HuH-7 (cell line): Measurements from ENCODE around the gene ST3GAL3.

Experiments
- DNase-seq: peaks from one replicate; pipeline ENCODE4 v3.0.0; 2011; ENCODE audit warnings: low spot score

ST3GAL3 gene

DNA sequence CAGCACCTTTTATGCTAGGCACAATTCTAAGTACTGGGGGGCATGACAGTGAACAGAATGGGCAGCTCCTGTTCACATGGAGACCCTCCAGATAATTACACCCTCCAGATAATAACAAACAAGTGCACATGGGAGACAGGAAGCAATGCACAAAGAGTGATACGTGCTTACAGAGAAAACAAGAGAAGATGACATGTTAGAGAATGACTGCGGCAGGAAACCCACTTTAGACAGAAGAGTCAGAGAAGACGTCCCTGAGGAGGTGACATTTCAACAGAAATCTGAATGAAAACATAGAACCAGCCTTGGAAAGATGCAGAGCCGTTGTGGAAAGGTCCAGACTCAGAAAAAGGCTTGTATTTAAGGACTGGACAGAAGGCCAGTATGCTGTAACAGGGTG, 171.5 kb downstream of the ST3GAL3 start:
- no peak for DNase-seq

DNA sequence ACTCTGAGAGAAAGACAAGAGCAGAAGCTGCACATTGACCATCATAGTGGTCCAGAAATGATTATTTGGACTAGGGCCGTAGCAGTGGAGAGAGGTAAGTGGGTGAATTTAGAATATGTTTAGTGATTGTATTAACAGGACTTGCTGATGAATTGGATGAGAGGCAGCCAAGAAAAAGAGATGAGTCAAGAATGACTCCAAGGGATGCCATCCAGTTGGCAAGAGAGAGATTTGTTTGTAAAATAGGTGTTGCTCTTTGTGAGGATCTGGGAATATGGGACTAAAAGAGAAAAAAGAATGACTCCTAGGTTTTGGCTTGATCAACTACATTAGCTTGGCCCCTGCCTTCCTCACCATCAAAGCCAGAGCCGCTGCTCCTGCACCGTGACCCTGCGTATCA, 172.1 kb downstream of the ST3GAL3 start:
- no peak for DNase-seq

DNA sequence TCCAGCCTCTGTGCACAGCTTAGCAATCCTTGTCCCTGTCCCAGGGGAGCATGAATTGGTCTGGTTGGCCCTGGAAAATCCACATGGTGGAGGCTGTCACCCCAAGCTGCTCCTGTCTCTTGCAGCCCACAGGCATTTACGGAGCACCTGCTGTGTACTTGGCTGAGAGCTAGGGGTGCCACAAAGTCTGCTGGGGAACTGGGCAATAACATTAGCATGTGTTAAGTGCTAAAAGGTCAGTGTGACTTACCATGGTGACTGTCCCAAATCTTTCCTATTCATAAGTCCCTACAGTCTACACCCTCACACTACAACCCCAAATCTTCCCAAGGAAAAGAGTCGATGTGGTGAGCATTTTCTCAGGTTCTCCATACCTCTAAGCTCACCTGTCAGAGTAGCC, 172.7 kb downstream of the ST3GAL3 start:
- DNase-seq = no peak

DNA sequence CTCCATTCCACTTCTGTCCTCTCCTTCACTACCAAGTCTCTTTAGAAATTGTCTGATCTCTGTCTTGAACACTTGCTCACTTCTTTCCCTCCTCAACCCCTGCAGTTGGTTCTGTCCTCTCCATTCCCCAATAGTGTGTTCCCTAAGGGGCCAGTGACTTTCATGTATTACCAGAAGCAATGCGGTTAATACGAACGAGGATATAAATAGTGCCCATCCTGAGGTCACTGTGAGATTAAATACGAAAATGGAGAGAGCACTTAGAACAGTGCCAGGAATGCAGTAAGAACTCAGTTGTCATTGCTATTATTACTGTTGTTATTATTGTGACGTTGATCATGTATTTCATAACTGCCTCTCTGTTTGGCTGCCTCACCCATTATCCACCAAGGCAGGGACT, 173.3 kb downstream of the ST3GAL3 start:
- DNase-seq = no peak

DNA sequence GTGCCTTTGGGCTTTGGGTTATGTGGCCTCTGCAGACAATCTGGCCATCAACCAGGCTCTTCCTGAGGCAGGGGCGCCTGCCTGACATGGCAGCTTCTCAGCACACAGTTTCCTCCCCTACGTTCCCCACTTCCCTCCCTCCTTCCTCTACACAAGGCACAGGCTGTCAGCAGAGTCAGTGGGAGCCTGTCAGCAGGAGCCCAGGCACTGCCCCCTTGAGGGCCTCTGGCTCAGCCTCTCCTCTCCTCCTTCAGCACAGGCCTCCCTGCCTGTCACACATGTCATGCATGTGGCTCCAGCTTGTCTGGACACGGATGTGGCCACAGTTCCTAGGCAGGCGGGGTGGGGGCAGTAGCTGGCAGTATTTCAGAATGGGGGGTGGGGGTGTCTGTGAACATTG, 174.1 kb downstream of the ST3GAL3 start:
- DNase-seq = no peak

DNA sequence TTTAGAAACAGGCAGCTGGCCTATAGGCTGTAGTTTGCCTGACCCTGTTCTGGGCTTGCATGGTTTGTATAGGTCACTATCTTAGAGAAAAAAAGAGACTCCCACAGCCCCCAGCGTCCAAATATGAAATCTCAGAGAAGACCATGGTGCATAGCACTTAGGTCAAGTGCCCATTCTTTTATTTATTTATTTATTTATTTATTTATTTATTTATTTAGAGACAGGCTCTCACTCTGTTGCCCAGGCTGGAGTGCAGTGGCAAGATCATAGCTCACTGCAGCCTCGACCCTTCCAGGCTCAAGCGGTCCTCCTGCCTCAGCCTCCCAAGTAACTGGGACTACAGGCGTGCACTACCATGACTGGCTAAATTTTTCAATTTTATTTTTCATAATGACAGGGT, 175.4 kb downstream of the ST3GAL3 start:
- no peak for DNase-seq

DNA sequence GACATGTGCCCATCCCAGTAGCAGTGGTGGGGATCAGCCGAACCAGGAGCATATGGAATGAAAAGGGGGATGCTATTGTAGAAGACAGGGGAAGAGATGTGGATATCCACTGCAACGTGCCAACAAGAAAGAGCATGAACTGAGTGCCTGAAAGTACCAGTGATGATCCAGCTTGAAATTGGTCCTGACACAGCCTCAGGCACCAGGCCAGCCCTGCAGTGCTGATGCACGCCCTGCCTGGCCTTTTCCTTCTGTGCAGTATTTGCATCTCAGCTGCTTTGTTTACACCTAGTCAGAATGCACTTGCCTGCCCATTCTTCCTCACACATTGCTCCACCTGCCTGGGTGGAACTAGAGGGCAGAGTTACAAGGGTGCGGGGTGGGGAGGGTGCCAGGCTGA, 176.0 kb downstream of the ST3GAL3 start:
- DNase-seq = no peak

DNA sequence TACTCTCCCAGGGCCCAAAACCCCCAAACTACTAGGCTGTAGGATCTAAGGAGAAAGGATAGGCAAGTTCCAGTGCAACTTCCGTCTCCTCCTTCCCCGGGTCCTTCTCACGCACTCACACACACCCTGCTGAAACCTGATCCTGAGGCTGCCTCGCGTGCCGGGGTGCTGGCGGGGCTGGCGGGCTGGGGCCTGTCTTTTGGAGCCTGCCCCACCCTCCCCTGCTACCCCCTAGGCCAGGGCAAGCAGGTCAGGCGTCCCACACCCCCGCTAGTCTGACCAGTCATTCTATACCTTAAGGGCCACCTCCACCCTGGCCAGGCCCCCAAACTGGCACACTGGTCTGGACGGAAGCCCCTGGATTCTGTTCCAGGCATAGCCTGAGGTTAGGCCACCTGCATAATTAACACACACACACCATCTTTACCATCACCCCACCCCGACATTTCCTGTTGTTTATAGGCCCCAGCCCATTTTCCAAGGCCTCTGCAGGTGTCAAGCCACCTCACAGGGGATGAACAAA, 178.0 kb downstream of the ST3GAL3 start:
- DNase-seq = no peak

DNA sequence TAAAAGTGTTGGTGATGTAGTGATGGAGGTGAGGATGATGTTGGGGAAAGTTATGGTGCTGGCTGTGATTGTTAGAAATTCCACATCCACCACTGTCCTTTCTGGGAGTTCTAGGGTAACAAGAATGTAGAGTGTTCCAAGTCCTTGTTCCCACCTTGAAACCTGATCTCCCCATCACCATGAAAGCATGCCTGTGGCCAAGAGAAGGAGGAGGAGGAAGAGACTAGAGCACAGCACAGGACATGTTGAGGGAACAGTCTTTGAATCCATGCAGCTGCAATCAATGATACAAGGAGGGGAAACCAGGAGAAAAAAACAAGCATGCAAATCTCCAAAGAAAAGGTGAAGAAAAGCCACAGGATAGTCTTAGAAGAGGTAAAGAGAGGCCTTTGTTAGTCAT, 180.4 kb downstream of the ST3GAL3 start:
- no peak for DNase-seq

DNA sequence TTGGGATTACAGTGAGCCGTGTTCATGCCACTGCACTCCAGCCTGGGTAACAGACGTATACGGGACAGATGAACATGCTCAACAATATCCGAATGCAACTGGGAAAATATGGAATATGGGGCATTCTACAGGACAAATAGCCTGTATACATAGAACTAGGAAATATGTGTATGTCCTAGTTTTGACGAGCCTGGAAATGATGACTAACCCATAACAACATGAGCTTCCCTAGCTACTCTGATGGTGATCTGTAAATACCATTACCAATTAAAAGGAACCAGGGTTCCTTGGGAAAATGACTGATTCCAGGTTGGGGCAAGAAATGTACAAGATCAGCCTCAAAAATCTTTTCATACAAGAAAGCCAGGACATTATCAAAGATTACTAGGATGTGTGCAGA, 183.5 kb downstream of the ST3GAL3 start:
- DNase-seq = no peak

DNA sequence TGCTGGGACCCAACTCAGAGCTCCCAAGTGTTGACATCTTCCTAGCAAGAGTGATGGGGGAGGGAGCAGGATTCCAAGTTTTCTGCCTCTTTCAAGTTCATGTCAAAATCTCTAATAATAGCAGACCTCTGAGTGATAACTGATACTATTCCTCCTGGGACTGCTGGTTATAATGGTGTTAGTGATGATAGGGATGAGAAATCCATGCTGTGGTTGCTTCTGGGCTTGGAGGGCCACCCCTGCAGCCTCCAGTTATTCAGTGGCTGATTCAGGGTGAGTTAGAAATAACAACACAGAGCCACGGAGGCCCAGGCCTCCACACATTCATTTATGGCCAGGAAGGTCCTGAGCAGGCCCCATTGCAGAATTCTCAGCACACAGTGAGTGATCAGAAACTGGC, 185.7 kb downstream of the ST3GAL3 start:
- no peak for DNase-seq

DNA sequence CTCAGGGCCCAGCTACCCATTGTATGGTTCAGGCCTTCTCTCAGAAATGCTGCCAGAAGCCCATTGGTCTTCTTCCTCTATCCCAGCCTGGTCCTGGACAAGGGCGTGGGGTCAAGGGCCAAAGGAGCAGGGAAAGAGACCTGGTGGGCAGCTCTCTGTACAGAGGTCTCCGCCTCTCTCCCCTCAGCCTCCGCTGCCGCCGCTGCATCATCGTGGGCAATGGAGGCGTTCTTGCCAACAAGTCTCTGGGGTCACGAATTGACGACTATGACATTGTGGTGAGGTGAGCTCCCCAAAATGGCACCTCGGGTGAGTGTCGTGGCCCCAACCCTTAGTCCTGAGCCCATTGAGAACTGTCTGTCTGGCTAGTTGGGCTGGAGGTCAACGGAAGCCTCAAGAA, 191.6 kb downstream of the ST3GAL3 start:
- DNase-seq = no peak

DNA sequence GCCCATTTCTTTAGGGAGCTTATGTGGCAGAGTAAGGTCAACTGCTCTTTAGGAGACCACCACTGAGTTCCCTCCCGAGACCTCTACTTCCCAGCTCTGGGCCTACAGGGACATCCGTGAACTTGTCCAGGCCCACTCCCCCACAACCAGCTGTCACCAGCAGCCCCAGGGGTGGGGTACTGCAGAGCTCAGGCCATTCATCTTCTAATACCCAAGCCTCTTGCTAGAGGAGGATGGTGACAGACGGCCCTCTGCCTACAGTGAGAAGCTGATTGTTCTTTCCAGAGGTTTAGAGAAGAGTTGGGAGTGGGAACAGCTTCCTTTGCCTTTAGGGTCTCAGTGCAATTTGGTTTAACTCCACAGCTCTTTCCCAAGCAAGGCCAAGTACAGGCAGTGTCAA, 193.1 kb downstream of the ST3GAL3 start:
- no peak for DNase-seq

DNA sequence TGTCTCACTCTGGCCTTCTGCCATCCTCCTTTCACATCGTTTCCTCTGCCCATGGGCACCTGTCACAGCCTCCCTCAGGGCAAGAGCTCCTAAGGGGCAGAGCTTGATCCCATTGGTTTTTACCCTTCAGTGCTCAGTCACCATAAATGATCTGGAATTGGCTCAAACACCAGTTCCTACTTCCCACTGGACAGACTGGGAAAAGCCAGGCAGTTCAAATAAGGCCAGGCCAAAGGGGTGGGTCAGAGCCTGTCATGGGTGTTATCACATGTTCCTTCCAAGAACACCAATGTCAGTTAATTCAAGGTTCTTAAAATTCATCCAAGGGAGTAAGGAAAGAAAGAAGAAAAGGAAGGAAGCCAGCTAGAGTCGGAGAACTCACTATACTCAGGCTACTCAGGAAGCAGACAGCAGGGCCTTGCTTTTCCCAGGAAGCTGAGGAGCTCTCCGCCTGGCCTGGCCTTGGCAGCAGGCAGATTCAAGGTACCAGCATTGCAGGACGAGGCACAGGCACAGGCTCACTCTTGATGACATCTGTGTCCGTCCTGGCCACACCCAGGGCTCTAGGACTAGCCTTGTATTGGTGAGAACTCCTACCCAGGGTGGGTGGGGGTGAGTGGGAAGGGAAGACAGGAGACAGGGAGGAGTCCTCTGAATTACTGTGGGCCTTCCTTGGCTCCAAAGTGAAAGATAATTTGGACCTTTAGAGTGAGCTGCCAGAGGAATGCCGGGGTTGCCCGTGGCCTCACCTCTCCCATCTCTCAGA, 194.0 kb downstream of the ST3GAL3 start:
- no peak for DNase-seq

DNA sequence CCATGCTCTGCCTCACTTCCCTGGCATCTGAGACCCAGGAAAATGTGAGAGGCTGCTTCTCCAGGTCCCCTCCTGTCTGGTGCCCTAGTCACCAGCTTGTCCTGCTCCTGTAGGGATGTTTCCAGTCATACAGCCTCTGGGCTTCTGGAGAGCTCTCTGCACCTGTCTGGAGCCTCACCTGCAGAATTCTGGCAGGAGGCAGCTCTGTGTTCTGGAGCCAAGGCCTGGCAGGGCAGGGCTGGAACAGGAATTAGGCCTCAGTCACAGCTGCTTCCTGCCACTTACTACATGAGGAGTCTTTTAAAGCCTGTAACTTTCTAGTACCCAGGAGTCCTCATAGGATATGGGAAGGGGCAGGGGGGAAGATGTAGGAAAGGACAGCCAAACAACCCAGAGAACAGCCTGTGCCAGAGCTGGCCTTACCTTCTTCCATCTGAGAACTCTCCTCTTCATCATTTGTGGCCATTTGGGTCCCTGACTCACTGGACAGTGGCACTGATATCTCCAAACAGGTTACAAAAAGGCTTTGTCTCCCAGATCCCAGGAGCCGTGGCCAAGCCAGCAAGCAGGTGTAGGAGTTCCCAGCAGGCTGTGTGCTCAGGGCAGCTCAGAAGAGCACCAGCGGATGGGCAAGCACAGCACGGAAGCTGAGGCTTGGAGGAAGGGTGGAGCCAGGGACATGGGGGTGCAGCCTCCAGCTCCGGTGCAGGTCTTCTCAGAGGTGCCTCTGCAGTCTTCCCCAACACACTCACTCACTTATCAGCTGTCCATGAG, 194.9 kb downstream of the ST3GAL3 start:
- DNase-seq = no peak

DNA sequence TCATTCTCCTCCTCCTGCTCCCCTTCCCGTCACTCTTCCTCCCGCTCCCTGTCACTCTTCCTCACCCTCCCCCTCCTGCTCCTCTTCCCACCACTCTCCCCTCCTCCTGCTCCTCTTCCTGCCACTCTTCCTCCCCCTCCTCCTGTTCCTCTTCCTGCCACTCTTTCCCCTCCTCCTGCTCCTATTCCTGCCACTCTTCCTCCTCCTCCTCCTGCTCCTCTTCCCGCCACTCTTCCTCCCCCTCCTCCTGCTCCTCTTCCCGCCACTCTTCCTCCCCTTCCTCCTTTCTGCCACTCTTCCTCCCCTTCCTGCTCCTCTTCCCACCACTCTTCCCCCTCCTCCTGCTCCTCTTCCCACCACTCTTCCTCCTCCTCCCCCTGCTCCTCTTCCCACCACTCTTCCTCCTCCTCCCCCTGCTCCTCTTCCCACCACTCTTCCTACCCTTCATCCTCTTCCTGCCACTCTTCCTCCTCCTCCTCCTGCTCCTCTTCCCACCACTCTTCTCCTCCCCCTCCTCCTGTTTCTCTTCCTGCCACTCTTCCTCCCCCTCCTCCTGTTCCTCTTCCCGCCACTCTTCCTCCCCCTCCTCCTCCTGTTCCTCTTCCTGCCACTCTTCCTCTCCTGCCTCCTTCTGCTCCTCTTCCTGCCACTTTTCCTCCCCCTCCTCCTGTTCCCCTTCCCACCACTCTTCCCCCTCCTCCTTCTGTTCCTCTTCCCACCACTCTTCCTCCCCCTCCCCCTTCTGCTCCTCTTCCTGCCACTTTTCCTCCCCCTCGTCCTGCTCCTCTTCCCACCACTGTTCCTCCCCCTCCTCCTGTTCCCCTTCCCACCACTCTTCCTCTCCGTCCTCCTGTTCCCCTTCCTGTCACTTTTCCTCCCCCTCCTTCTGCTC, 197.6 kb downstream of the ST3GAL3 start:
- DNase-seq = no peak

DNA sequence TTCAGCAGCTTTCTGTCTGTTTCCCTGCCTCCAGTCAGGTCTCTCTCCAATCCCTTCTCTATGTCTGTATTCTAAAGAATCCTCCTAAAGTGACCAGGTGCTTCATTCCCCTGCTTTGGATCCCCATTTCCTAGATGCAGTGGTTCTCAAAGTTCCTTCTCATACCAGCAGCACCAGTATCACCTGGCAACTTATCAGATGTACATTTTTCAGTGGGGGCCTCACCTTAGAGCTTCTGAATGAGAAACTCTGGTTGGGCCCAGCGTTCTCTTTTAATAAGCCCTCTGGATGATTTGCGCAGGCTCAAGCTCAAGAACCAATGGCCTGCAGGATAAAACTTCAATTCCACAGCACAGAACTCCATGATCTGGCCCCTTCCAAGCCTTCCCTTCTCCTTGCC, 200.9 kb downstream of the ST3GAL3 start:
- DNase-seq = no peak

DNA sequence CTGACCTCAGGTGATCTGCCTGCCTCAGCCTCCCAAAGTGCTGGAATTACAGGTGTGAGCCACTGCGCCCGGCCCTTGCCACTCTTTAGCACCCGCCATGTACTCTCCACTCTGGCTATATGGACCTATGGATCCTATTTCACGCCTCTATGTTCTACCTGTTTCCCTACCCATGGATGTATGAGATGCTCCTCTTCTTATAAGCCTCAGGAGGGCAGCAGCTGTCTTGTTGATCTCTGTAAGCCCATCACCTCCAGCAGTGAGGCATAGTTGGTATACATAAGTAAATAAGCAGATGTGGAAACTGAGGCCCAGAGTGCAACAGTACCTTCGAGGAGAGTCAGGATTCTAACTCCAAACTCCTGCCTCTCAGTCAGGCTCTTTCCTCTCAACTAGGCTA, 201.5 kb downstream of the ST3GAL3 start:
- DNase-seq = no peak

DNA sequence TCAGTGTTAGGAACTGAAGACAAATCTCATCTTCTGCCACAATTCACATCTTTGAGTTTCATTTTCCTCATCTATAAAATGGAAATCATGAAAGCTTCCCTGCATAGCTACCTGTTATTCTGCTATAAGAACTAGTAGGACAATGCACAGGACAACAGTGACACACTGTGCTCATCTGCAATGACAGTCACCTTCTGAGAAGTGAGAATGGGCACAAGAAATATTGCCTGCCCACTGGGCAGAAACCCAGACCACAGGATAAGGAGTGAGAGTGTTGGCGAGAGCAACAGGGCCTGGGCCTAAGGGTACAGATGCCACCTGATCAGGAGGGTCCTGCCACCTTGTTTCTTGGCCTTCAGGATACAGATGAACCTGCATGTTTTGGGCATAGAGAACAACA, 203.0 kb downstream of the ST3GAL3 start:
- no peak for DNase-seq

DNA sequence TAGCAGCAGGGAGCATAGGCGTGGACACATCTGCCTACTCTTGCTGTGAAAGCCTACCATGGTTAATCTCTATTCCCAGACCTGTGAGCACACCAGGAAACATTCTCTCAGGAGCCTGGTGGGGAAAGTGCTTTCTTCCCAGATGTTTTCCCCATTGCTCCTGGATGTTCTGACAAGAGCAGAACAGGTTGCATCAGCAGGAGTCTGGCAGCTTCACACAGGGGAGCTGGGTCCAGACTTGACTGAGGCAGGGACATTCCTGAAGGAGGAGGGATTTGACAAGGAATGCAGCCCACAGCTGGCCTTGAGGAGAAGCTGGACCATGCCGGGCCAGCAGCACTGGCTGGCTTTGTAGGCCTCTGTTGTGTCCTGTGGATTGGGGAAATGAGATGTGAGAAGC, 205.3 kb downstream of the ST3GAL3 start:
- no peak for DNase-seq

DNA sequence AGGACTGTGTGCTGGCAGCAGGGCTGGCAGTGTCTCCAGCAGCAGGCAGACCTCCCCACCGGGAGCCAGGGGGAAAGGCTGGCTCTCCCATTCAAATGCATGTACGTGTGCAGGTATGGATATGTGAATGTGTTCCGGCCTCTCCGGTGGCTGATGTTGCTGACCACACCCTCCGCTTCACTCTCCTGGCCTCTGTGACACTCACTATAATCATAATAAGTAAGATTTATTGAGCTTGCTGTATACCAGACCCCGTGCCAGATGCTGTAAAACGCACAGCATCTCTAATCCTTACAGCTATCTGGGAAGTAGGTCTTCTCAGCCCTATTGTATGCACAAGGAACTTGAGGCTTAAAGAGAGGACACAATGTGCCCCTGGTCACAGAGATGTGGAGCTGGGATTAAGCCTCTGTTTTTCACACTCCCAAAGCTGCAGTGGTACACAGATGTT, 205.7 kb downstream of the ST3GAL3 start:
- DNase-seq = no peak

DNA sequence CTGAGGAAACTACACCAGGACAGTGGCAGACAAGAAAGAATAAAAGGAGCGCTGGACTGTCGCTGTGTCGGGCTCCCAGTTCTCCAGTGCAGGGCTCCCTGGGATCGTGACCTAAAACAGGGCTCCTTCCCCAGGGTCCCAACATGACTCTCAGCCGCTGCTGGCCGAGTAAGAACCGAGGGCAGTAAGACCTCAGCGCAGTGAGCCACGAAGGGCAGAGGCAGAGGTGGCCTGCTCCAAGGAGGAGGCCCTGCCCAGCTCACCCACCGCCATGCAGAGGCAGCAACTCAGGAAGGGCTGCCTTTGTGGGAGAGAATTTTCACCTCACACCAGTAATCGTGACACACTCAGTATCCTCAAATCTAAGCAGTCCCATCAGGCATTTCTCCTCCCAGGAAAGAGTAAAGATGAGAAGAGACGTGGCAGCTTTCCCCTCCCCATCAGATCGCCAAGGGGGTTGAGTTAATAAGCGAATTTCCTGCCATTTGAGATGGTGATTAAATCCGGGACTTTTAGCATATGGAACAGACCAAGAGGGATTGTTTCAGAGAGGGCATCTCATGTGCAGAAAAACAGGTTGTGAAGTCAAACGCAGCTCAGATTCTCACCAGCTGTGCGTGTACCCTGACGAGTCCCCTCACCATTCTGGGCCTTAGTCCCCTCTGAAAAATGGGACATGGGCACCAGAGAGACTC, 206.5 kb downstream of the ST3GAL3 start:
- no peak for DNase-seq
